SU-DHL-6 (cell line): ENCODE data around the gene DLG2.

Source experiments
- EZH2phosphoT487 ChIP-seq: fragments of 200-600 bp; sonication (generic), shearing (Covaris generic); conservative IDR thresholded peaks from 2 replicates; pipeline ENCODE4 v1.6.1; 2018; ENCODE audit warnings: mild to moderate bottlenecking, antibody characterized with exemption, low read length, moderate library complexity, mixed read lengths
- TF ChIP-seq, protein P1 (sequence below): fragments of 200-600 bp; sonication (generic); IDR thresholded peaks from one replicate; pipeline ENCODE4 v1.5.1; 2017; ENCODE audit warnings: antibody characterized with exemption, mild to moderate bottlenecking, low read length, moderate library complexity; ENCODE audit not compliant: insufficient read depth, poor library complexity, severe bottlenecking

DNA sequence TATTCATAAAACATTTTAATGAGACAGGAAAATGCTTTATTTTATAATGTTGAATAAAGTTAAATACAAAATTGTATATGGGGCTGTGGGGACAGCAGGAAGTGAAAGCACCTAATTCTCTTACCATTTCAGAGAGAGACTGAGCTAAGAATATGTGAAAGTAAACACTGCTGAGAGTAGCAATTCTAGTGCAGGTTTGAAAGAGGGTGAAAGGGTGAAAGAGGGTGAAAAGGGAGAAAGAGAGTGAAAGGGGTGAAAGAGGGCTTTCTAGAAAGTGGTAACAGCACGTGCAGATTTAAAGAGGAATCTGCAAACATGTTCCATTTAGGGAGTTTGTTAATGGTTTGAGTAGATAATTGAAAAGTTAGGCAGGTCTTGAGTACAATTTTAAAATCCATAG is 1689.0 kb downstream of the DLG2 start:
- TF ChIP-seq, protein P1, sequence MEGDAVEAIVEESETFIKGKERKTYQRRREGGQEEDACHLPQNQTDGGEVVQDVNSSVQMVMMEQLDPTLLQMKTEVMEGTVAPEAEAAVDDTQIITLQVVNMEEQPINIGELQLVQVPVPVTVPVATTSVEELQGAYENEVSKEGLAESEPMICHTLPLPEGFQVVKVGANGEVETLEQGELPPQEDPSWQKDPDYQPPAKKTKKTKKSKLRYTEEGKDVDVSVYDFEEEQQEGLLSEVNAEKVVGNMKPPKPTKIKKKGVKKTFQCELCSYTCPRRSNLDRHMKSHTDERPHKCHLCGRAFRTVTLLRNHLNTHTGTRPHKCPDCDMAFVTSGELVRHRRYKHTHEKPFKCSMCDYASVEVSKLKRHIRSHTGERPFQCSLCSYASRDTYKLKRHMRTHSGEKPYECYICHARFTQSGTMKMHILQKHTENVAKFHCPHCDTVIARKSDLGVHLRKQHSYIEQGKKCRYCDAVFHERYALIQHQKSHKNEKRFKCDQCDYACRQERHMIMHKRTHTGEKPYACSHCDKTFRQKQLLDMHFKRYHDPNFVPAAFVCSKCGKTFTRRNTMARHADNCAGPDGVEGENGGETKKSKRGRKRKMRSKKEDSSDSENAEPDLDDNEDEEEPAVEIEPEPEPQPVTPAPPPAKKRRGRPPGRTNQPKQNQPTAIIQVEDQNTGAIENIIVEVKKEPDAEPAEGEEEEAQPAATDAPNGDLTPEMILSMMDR = no peak
- no peak for TF ChIP-seq EZH2phosphoT487
